SK-N-SH (cell line): ENCODE results near the gene SIT1. TPM values are rescaled to one million over a fixed set of nuclear protein-coding genes. Genes with fewer than 3 reads are reported as not detected.
"Not testable (repeated sequence)": the region's sequence is repeated elsewhere in the genome, so short reads cannot be mapped to it uniquely, and the experiment has no call there.

Experiments
- CTCF ChIA-PET: fragments of 300-600, 350-600 bp; formaldehyde crosslinking; extraction: SDS; loops from one replicate; lab custom pipeline; 2021; lab: Yijun Ruan, JAX
- POLR2A ChIA-PET: fragments of 350-600 bp; sonication (Branson Sonifier 250); formaldehyde crosslinking; extraction: SDS; loops from one replicate; lab custom pipeline; 2020; ENCODE audit warnings: antibody characterized with exemption, inconsistent platforms; lab: Yijun Ruan, JAX
- DNase-seq: peaks from one replicate; pipeline ENCODE4 v3.0.0; 2012
- H2AFZ ChIP-seq: fragments of 200-600 bp; sonication (generic); 2 replicates; pipeline ENCODE4 v1.8.1; 2016; ENCODE audit warnings: antibody characterized with exemption, mild to moderate bottlenecking, low read depth
- H3F3A ChIP-seq: fragments of 200-600 bp; sonication (generic); replicated peaks from 2 replicates; pipeline ENCODE3; 2016; ENCODE audit warnings: antibody characterized with exemption, mild to moderate bottlenecking; ENCODE audit not compliant: insufficient read depth
- H3K27ac ChIP-seq, 2 experiments: fragments of 200-500 bp in 1 of 2; fragments of 200-600 bp in 1 of 2; sonication (Bioruptor generic) in 1 of 2; sonication (generic), shearing (Covaris generic) in 1 of 2; 2 replicates each; pipeline versions ENCODE4 v1.5.1 to v1.6.1; 2014 to 2016; ENCODE audit warnings: low read depth in 2 of 2, inconsistent platforms in 1 of 2, low read length in 1 of 2, mild to moderate bottlenecking in 1 of 2, mixed read lengths in 1 of 2
- H3K27me3 ChIP-seq: fragments of 200-600 bp; sonication (generic), shearing (Covaris generic); 2 replicates; pipeline ENCODE4 v1.6.1; 2016; ENCODE audit warnings: mixed run types; ENCODE audit not compliant: insufficient read depth
- H3K36me3 ChIP-seq, 2 experiments: fragments of 200-500 bp in 1 of 2; fragments of 200-600 bp in 1 of 2; sonication (Bioruptor generic) in 1 of 2; sonication (generic) in 1 of 2; replicated peaks in 1 of 2; 2 replicates each; pipeline versions ENCODE3 to v1.5.1; 2014 to 2016; ENCODE audit warnings: low read length in 1 of 2, mild to moderate bottlenecking in 1 of 2; ENCODE audit not compliant: insufficient read depth in 2 of 2, control insufficient read depth in 1 of 2
- H3K4me1 ChIP-seq, 2 experiments: fragments of 200-500 bp in 1 of 2; fragments of 200-600 bp in 1 of 2; sonication (Bioruptor generic) in 1 of 2; sonication (generic), shearing (Covaris generic) in 1 of 2; 2 replicates each; pipeline versions ENCODE4 v1.5.1 to v1.6.1; 2014 to 2016; ENCODE audit warnings: low read depth in 1 of 2, low read length in 1 of 2, mixed run types in 1 of 2; ENCODE audit not compliant: insufficient read depth in 2 of 2, control insufficient read depth in 1 of 2
- H3K4me2 ChIP-seq: fragments of 200-600 bp; sonication (generic), shearing (Covaris generic); 2 replicates; pipeline ENCODE4 v1.6.1; 2017; ENCODE audit warnings: mixed run types
- H3K4me3 ChIP-seq, 2 experiments: fragments of 200-500 bp in 1 of 2; fragments of 200-600 bp in 1 of 2; sonication (Bioruptor generic) in 1 of 2; sonication (generic), shearing (Covaris generic) in 1 of 2; 2 replicates each; pipeline versions ENCODE4 v1.5.1 to v1.8.1; 2014 to 2016; ENCODE audit warnings: low read depth in 2 of 2, inconsistent platforms in 1 of 2, low read length in 1 of 2, mild to moderate bottlenecking in 1 of 2, mixed read lengths in 1 of 2, moderate library complexity in 1 of 2
- H3K79me2 ChIP-seq: fragments of 200-600 bp; sonication (generic); 2 replicates; pipeline ENCODE4 v1.8.1; 2017; ENCODE audit warnings: mild to moderate bottlenecking; ENCODE audit not compliant: insufficient read depth
- H3K9ac ChIP-seq: fragments of 200-600 bp; sonication (generic); 2 replicates; pipeline ENCODE4 v1.6.1; 2017; ENCODE audit warnings: mixed run types
- H3K9me2 ChIP-seq: fragments of 200-600 bp; sonication (generic); 2 replicates; pipeline ENCODE4 v1.6.1; 2017; ENCODE audit warnings: mixed run types
- H3K9me3 ChIP-seq: fragments of 200-600 bp; sonication (generic); 2 replicates; pipeline ENCODE4 v1.6.1; 2017; ENCODE audit warnings: mixed run types, mild to moderate bottlenecking, moderate library complexity
- H4K20me1 ChIP-seq: fragments of 200-600 bp; sonication (generic); 2 replicates; pipeline ENCODE4 v1.6.1; 2017; ENCODE audit warnings: mild to moderate bottlenecking, mixed run types; ENCODE audit not compliant: insufficient read depth
- JUND ChIP-seq: IDR thresholded peaks from 2 replicates; pipeline ENCODE4 v1.4.0; 2012
- MXI1 ChIP-seq: IDR thresholded peaks from 2 replicates; pipeline ENCODE4 v1.6.1; 2012; ENCODE audit warnings: mild to moderate bottlenecking, low read depth, low read length, improper control_type of control experiment
- ZBTB33 ChIP-seq: IDR thresholded peaks from 2 replicates; pipeline ENCODE4 v1.4.0; 2012; ENCODE audit warnings: low read depth, borderline replicate concordance
- WGBS: methylation state at CpG from one replicate; pipeline ENCODE4 v1.1.6; 2017; ENCODE audit warnings: low lambda C conversion rate; 5-methylcytosine and 5-hydroxymethylcytosine counted together
- polyA plus RNA-seq, 3 experiments: library from polyadenylated mRNA; depleted of rRNA; stranded (reverse); fragments of >200 nt; gene quantifications; 2 replicates each; pipeline ENCODE4 v1.2.3, GENCODE V29; 2012

Gene SIT1
- polyA plus RNA-seq, 1 of the 3 experiments (the other 2 are of a cell fraction) = not detected

- H3F3A ChIP-seq, H3K9ac ChIP-seq, H4K20me1 ChIP-seq, H3K9me3 ChIP-seq, H3K4me2 ChIP-seq, H2AFZ ChIP-seq, H3K4me3 ChIP-seq, H3K9me2 ChIP-seq, POLR2A ChIA-PET, H3K4me1 ChIP-seq, H3K27ac ChIP-seq, H3K27me3 ChIP-seq, DNase-seq, H3K79me2 ChIP-seq, H3K36me3 ChIP-seq, CTCF ChIA-PET: not testable (repeated sequence)
- WGBS = 86% methylated on average over 6 of the region's 8 CpGs
Measured at GRCh38 chr9:35638751-35639150, 12.0 kb downstream of the SIT1 start.

GRCh38 chr9:35637427-35637955 is 13.2 kb downstream of the SIT1 start:
- H3K9me2 ChIP-seq, H3K27me3 ChIP-seq, H3K9me3 ChIP-seq, H3K27ac ChIP-seq, POLR2A ChIA-PET, CTCF ChIA-PET, H4K20me1 ChIP-seq, H3K4me1 ChIP-seq, H3F3A ChIP-seq, H3K79me2 ChIP-seq, H3K36me3 ChIP-seq, H2AFZ ChIP-seq, DNase-seq, H3K9ac ChIP-seq, H3K4me2 ChIP-seq, H3K4me3 ChIP-seq: not testable (repeated sequence)
- 63% methylated on average over 9 of the region's 9 CpGs for WGBS

GRCh38 chr9:35636877-35637246 is 13.9 kb downstream of the SIT1 start:
- H3K36me3 ChIP-seq, DNase-seq, H3K9me3 ChIP-seq, H2AFZ ChIP-seq, POLR2A ChIA-PET, H3K27me3 ChIP-seq, H4K20me1 ChIP-seq, H3F3A ChIP-seq, H3K4me3 ChIP-seq, H3K4me1 ChIP-seq, H3K79me2 ChIP-seq, H3K9me2 ChIP-seq, H3K9ac ChIP-seq, H3K27ac ChIP-seq, H3K4me2 ChIP-seq: not testable (repeated sequence)
- CTCF ChIA-PET = interaction anchor here (1.6 to 2.7 kb wide), 3 partner anchors 9 to 25 kb away, joined by 7 to 9 read pairs (median 8); no protein-coding TSS in a partner anchor
- WGBS = 94% methylated on average over 6 of the region's 6 CpGs

GRCh38 chr9:35636135-35636876 is 14.4 kb downstream of the SIT1 start:
- Histone ChIP-seq H3K79me2 (no peaks in the 10 kb centered on the region), H3K9me3 (no peaks in the 10 kb centered on the region), H2AFZ (no peak overlapping the region), H3K27ac (no peak overlapping the region), H3K4me1 (no peaks in the 10 kb centered on the region), H3K9me2 (no peaks in the 10 kb centered on the region), H3K4me3 (no peak overlapping the region), H3K27me3 (no peaks in the 10 kb centered on the region), H4K20me1 (no peaks in the 10 kb centered on the region), H3K36me3 (no peaks in the 10 kb centered on the region), H3K9ac (no peak overlapping the region), H3F3A (no peaks in the 10 kb centered on the region), H3K4me2 (no peak overlapping the region)
- ChIA-PET POLR2A (no interaction called here), CTCF (interaction anchor here (1.6 to 2.7 kb wide), 3 partner anchors 10 to 24 kb away, joined by 7 to 9 read pairs (median 8); no protein-coding TSS in a partner anchor)
- DNase-seq = no peak
- TF ChIP-seq MXI1 = no peak
- TF ChIP-seq JUND = no peak
- no peak for TF ChIP-seq ZBTB33
- WGBS = 83% methylated on average over 9 of the region's 9 CpGs
